ENCODE results near the gene ARHGAP10. TPM values are rescaled to one million over a fixed set of nuclear protein-coding genes. Genes with fewer than 3 reads are reported as not detected.

Gene ARHGAP10
- total and polyA plus RNA-seq, 10 of the 15 experiments (the other 5 are each of a cell fraction or from before 2014, with no cell fraction given): 1.3 to 25.8 (median 17.2) TPM

GRCh38 chr4:147799986-147800555 lies 68.2 kb downstream of the ARHGAP10 start (continued):
- no peak for TF ChIP-seq NFYA (IDR thresholded peaks at IDR 0.05; ENCODE audit: borderline replicate concordance, low read depth, low read length)
- TF ChIP-seq NFYB (IDR thresholded peaks at IDR 0.05; ENCODE audit: insufficient read depth, low read depth, low read length): no peak
- TF ChIP-seq CTCF (IDR thresholded peaks at IDR 0.05 in 2 of 3, conservative IDR thresholded peaks at IDR 0.05 in 1 of 3; ENCODE audit: control insufficient read depth in 2 of 3, extremely low read depth in 1 of 3, insufficient read depth in 1 of 3, low read depth in 3 of 3, low read length in 3 of 3): 0 out of 6 replicates have a peak, but pooled peaks of 2 of the 3 experiments have one; percentile 4 to 17
- no peak for TF ChIP-seq EZH2 (IDR thresholded peaks at IDR 0.05; ENCODE audit: borderline replicate concordance, control insufficient read depth, low read depth, low read length)
- TF ChIP-seq YBX1 (IDR thresholded peaks at IDR 0.05): no peak
- TF ChIP-seq NFIC (IDR thresholded peaks at IDR 0.05; ENCODE audit: low read depth, low read length): peak; percentile 95
- peak; percentile 76; the same call in 1 of the 2 replicates for TF ChIP-seq BACH1 (IDR thresholded peaks at IDR 0.05; ENCODE audit: borderline replicate concordance)
- TF ChIP-seq KLF5 (IDR thresholded peaks at IDR 0.05; ENCODE audit: partially characterized antibody): peak; percentile 64
- no peak for TF ChIP-seq RBBP5 (conservative IDR thresholded peaks at IDR 0.05)
- peak; percentile 94 for TF ChIP-seq POU2F2 (IDR thresholded peaks at IDR 0.05; ENCODE audit: borderline replicate concordance, low read depth, low read length)
- TF ChIP-seq EGR1 (IDR thresholded peaks at IDR 0.05; ENCODE audit: borderline replicate concordance in 1 of 2, low read depth in 2 of 2, low read length in 2 of 2): no peak
- peak; percentile 79 for TF ChIP-seq NR2F1 (conservative IDR thresholded peaks at IDR 0.05)
- TF ChIP-seq TCF7 (IDR thresholded peaks at IDR 0.05; ENCODE audit: borderline replicate concordance): 0 out of 2 replicates have a peak, but pooled peaks have one; percentile 56
- TF ChIP-seq SKIL (IDR thresholded peaks at IDR 0.05; ENCODE audit: low read depth, poor library complexity, severe bottlenecking): peak; percentile 99
- TF ChIP-seq IKZF1 (conservative IDR thresholded peaks at IDR 0.05): peak; percentile 97
- peak; percentile 47 for TF ChIP-seq RAD21 (IDR thresholded peaks at IDR 0.05; ENCODE audit: insufficient read depth, low read depth, low read length)
- no peak for TF ChIP-seq RCOR1 (conservative IDR thresholded peaks at IDR 0.05; ENCODE audit: low read depth, low read length)
- peak; percentile 55 for TF ChIP-seq SP1 (IDR thresholded peaks at IDR 0.05; ENCODE audit: low read depth, low read length)
- TF ChIP-seq ATF3 (IDR thresholded peaks at IDR 0.05; ENCODE audit: borderline replicate concordance, extremely low read depth, low read depth, low read length): no peak
- no peak for TF ChIP-seq NRF1 (conservative IDR thresholded peaks at IDR 0.05; ENCODE audit: low read depth, low read length)
- peak; percentile 99 for TF ChIP-seq RELA (IDR thresholded peaks at IDR 0.05; ENCODE audit: borderline replicate concordance, partially characterized antibody)
- no peak for TF ChIP-seq FOXK2 (IDR thresholded peaks at IDR 0.05)
- peak; percentile 76 for TF ChIP-seq SPI1 (IDR thresholded peaks at IDR 0.05; ENCODE audit: borderline replicate concordance, insufficient read depth, low read depth, low read length)

Data from GM12878 (cell line).